HCT116 (cell line): ENCODE results near the gene RAET1E.

ENCODE experiments used
- CTCF ChIP-seq, 3 experiments: fragments of 200-600 bp in 1 of 3; sonication (generic) in 1 of 3; IDR thresholded peaks in 2 of 3; conservative IDR thresholded peaks in 1 of 3; 2 replicates each; pipeline ENCODE4 v1.5.1; 2012 to 2017; ENCODE audit warnings: low read depth in 2 of 3, low read length in 2 of 3, antibody characterized with exemption in 1 of 3, borderline replicate concordance in 1 of 3, control low read depth in 1 of 3, mild to moderate bottlenecking in 1 of 3, mixed read lengths in 1 of 3, mixed run types in 1 of 3, moderate library complexity in 1 of 3; ENCODE audit not compliant: insufficient read depth in 1 of 3
- EZH2 ChIP-seq: fragments of 200-600 bp; sonication (generic); IDR thresholded peaks from 2 replicates; pipeline ENCODE4 v1.6.1; 2017; ENCODE audit warnings: antibody characterized with exemption, mixed run types
- MAX ChIP-seq: IDR thresholded peaks from 2 replicates; pipeline ENCODE4 v1.6.1; 2012
- POLR2AphosphoS5 ChIP-seq: IDR thresholded peaks from 2 replicates; pipeline ENCODE4 v1.6.1; 2011; ENCODE audit warnings: mild to moderate bottlenecking, low read depth, low read length, moderate library complexity
- RAD21 ChIP-seq: IDR thresholded peaks from 2 replicates; pipeline ENCODE4 v1.6.1; 2012; ENCODE audit warnings: low read depth, mild to moderate bottlenecking
- SP1 ChIP-seq: IDR thresholded peaks from 2 replicates; pipeline ENCODE4 v1.6.1; 2012; ENCODE audit warnings: low read depth
- SRF ChIP-seq: IDR thresholded peaks from 2 replicates; pipeline ENCODE4 v1.6.1; 2012; ENCODE audit warnings: low read depth

- TF ChIP-seq CTCF (IDR thresholded peaks at IDR 0.05 in 2 of 3, conservative IDR thresholded peaks at IDR 0.05 in 1 of 3; ENCODE audit: borderline replicate concordance in 1 of 3, insufficient read depth in 1 of 3, low read depth in 2 of 3, low read length in 2 of 3) (no peak), MAX (no peak), EZH2 (no peak), SP1 (no peak), RAD21 (no peak), SRF (no peak), POLR2AphosphoS5 (no peak)
Measured at GRCh38 chr6:149867876-149868640, 29.9 kb downstream of the RAET1E start.
